H7 (cell line): ENCODE measurements around the gene ERMAP. TPM values are rescaled to one million over a fixed set of nuclear protein-coding genes. Genes with fewer than 3 reads are reported as not detected.
A peak's percentile ranks its signal among the peaks of the same experiment; 100 is the strongest.
"Not testable (repeated sequence)": the region's sequence is repeated elsewhere in the genome, so short reads cannot be mapped to it uniquely, and the experiment has no call there.

Experiments used
- DNase-seq: peaks from one replicate; pipeline ENCODE4 v3.0.0; 2012
- H3K27me3 ChIP-seq: 2 replicates; pipeline ENCODE4 v1.6.0; 2011; ENCODE audit warnings: mild to moderate bottlenecking, low read length; ENCODE audit not compliant: control insufficient read depth, insufficient read depth
- H3K36me3 ChIP-seq: replicated peaks from 2 replicates; pipeline ENCODE4 v1.5.1; 2011; ENCODE audit warnings: low read length; ENCODE audit not compliant: control insufficient read depth, insufficient read depth
- H3K4me3 ChIP-seq: 2 replicates; pipeline ENCODE4 v1.5.1; 2011; ENCODE audit warnings: low read depth, mild to moderate bottlenecking, control low read depth, low read length, moderate library complexity; ENCODE audit not compliant: insufficient read depth
- total RNA-seq: library from RNA; depleted of rRNA; stranded (reverse); fragments of >200 nt; shearing (Covaris generic); gene quantifications from 2 replicates; pipeline ENCODE4 v1.2.3, GENCODE V29; 2014

ERMAP gene
- total RNA-seq, 1 experiment from 2014 or later = 4.6 TPM

DNA sequence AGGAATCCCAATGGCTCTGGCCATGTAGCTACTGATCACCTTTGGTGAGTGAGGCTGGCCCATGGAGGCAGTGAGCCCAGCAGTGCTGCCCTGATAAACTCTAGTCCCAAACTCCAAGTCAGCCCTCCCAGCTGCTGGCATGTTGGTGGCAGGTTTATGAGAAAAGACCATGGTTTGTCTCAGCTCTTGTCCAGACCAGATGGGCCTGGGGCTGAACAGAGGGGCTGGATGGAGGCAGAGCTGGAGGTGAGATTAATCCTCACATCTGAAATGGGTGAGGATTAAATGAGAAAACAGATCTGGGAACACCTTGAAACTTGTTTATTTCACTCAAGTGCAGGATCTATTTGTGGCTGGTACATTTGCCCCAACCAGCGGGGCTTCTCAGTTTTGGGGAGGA is 28.9 kb upstream of the ERMAP start:
- peaks cover 2% of the 10 kb centered on the region for H3K36me3 ChIP-seq
- DNase-seq = no peak
- H3K4me3 ChIP-seq = no peak overlapping the region
- H3K27me3 ChIP-seq = no peaks in the 10 kb centered on the region; the same call in 1 of the 2 replicates

DNA sequence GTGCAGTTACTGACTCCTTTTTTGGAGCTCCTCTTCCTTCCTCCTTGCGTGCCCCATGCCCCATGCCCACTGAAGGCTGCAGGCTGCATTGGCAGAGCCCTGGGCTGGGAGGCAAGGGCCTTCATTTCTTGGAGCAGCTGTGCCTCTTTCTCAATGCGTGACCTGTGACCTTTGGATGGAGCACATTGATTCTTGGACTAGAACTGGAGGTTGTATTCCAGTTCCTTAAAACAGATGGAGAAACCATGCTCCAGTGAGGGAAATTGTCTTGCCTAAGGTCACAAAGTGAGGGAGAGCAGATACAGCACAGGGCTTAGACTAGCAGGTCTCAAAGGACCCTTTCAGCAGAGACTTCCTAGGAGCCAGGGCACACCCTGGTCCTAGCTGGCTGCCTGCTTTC is 23.1 kb upstream of the ERMAP start:
- Histone ChIP-seq H3K4me3 (no peak overlapping the region), H3K36me3 (no peaks in the 10 kb centered on the region), H3K27me3 (peaks cover 2% of the 10 kb centered on the region; the same call in 1 of the 2 replicates)
- DNase-seq = no peak

DNA sequence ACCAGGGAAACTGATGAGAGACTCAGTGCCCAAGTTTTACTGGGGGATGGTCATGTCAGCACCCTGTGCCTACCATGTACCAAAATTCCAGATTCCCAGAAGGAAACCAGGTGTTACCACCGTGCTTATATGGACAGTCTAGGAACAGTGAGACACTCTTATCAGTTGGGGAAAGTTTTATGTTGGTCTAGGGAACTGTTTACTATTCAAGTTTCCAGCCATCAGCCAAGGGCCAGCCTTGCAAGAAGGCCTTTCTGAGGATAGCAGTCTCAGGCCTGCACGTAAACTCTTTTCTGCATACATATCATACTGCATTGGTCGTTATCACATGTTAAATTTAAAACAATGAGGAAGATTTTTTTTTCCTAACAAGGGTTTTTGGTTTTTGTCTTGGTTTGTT is 19.5 kb upstream of the ERMAP start:
- Histone ChIP-seq H3K27me3 (peaks cover 2% of the 10 kb centered on the region; the same call in 1 of the 2 replicates), H3K4me3 (no peak overlapping the region)

DNA sequence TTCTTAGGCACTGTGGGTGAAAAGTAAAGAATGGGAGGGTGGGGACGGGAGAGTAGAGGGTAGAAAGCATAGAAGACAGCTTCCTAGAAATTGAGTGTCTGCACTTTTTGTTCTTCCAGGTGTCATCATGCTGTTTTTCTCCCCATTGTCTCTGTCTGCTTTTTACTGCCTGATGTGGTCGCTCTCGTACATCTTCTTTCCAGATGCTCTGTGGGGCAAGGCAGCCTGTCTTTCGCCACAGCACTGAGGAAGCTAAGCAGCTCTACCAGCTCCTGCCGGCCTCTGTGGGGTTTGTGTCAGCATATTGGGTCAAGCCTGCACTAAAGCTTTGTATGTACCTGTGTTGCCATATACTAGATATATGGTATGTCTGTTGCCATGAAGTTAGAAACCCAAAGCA is 18.9 kb upstream of the ERMAP start:
- Histone ChIP-seq H3K4me3 (no peak overlapping the region), H3K36me3 (no peaks in the 10 kb centered on the region), H3K27me3 (peaks cover 2% of the 10 kb centered on the region; the same call in 1 of the 2 replicates)
- no peak for DNase-seq

More for the DNA sequence above, 19.5 kb upstream of the ERMAP start:
- H3K36me3 ChIP-seq = no peaks in the 10 kb centered on the region
- no peak for DNase-seq

DNA sequence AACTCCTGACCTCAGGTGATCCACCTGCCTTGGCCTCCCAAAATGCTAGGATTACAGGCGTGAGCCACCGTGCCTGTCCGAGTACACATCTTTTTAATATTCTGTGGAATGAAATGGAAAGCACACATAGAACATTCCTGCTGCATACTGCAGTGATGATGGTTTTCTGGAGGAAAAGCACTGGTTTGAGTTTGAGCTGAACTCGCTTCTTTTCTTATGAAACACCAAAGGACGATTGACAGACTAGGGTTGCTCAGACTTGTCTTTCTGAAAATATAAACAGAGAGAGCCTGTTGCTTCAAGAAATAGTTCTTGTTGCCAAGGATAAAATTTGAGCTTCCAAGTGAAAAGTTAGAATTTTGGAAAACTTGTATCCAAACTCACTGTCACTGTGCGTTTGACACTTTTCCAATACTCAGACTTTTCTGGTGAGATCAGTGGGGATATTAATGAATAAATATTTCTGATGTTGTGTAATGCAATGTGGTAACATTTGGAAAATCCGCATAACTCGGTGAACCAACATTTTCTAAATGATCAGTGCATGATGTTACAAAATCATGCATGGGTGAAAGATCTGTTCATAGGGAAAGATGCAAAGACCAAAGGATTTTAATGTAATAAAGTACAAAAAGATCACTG is 15.0 kb upstream of the ERMAP start:
- H3K4me3 ChIP-seq = no peak overlapping the region
- H3K36me3 ChIP-seq = peaks cover 2% of the 10 kb centered on the region
- H3K27me3 ChIP-seq = no peaks in the 10 kb centered on the region
- no peak for DNase-seq

DNA sequence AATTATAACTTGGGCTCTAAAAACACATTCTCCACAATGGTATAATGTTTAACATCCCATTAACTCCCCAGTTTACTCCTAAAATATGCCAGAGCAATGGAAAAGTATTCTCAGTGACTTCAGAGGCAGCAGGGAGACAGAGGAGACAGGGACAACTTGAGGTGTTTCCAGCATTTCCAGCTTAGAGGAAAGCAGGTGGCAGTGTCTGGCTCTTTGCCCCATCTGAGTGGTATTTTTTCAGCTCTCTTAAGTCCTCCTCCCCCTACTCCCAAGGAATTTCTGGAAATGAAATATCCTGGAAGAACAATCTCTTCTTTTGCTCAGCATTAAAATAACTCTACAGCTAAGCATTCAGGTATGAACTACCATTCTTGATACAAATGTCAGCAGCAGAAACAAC is 10.8 kb upstream of the ERMAP start:
- peaks cover 2% of the 10 kb centered on the region for H3K36me3 ChIP-seq
- no peak overlapping the region for H3K4me3 ChIP-seq
- no peaks in the 10 kb centered on the region for H3K27me3 ChIP-seq
- DNase-seq = no peak

DNA sequence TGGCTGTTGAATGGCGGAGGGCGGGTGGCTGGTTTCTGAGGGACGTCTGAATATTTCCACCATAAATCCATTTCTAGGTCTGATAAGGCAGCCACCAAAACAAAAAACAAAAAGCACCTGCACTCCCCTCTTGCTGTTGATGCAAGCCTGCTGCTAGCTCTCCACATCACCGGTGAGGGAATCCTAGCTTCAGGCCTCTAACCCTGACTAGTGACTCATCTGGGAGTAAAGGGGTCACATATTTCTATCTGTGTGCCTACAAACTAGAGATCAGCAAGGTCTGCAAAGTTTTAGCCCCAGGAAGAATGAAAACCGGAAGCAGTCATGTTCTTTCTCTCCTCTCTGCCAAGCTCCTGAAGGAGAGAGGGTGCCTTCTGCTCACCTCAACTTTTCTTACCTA is 10.3 kb upstream of the ERMAP start:
- Histone ChIP-seq H3K36me3 (peaks cover 2% of the 10 kb centered on the region), H3K4me3 (no peak overlapping the region), H3K27me3 (no peaks in the 10 kb centered on the region)
- DNase-seq = no peak

DNA sequence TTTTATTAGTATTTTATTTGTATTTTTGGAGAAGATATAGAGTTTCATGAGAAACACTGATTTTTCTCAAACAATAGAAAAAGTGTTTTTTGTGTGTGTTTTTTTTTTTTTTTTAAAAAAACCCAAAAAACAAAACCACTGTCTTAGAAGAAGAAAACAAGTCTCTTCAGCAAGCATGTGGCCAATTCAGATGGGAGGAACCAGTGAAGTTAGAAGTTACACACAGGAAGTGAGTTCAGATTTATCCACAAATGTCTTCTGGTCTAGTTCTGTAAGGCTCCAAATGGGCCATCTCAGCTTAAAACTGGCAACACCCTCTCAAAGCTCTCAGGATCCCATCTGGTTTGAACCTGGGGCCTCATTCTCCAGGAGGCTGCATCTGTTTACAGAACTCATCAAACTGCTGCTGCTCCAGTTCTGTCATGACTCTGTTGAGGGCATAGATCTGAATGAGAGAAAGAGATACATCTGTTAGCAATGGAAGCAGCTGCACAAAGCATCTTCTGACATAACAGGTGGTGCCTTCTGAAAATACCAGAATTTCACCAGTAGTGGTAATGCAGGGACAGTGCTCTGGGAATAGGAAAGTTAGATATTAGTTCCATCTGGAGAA is 9.8 kb upstream of the ERMAP start:
- no peak for DNase-seq
- Histone ChIP-seq H3K4me3 (no peak overlapping the region), H3K27me3 (no peaks in the 10 kb centered on the region), H3K36me3 (peaks cover 2% of the 10 kb centered on the region)

DNA sequence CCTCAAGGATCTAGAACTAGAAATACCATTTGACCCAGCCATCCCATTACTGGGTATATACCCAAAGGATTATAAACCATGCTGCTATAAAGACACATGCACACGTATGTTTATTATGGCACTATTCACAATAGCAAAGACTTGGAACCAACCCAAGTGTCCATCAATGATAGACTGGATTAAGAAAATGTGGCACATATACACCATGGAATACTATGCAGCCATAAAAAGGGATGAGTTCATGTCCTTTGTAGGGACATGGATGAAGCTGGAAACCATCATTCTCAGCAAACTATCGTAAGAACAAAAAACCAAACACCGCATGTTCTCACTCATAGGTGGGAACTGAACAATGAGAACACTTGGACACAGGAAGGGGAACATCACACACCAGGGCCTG is 2.1 kb upstream of the ERMAP start:
- H3K36me3 ChIP-seq, DNase-seq: not testable (repeated sequence)

DNA sequence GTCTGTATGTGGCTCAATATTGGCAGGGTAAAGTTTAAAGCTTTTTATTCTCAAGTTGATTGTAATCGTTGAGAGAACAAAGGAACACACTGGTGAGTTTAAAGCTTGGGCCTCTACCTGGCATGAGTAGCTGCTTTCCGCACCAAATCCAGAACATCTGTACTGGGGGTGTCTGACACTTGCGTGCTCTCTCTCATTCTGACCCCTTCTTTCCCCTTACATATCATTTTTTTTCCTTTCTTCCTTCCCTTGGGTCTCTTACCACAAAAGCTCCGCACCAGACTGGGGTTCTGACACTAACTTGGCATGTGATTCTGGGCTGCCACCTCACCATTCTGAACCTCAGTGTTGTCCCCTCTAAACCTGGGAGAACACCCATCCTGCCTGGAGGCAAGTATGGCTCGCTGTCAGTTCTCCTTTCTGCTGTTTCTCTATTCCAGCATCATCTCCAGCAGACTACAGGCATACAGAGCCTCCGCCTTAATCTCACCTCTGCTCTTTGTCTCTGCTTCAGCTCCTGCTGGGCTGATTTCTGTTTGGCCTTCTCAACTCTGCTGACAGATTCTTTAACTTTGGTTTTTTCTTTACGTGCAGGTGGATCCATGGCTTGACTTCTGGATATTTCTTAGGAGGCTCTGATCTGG is 859 bp upstream of the ERMAP start:
- H3K27me3 ChIP-seq = no peaks in the 10 kb centered on the region
- no peak for DNase-seq
- H3K36me3 ChIP-seq = no peaks in the 10 kb centered on the region
- H3K4me3 ChIP-seq = peak overlapping the region; percentile 69

More for the DNA sequence above, 2.1 kb upstream of the ERMAP start:
- H3K4me3 ChIP-seq, H3K27me3 ChIP-seq: not testable (repeated sequence)

DNA sequence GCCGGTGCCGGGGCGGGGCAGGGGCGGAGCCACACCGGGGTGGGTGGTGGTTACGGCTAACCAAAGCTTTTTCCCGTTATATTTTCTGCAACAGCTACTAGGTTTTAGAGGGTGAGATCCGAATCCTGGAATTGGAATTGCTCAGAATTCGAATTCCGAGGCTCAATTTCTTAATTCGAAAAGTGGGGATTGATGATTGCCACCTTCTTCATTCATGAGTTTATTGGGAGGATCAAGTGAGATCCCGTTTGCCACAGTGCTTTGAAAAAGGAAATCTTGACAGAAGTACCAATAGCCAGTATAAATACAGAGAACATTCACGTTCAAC is 482 bp downstream of the ERMAP start:
- DNase-seq = no peak
- H3K36me3 ChIP-seq = no peaks in the 10 kb centered on the region
- peak overlapping the region; percentile 19; the same call in 1 of the 2 replicates for H3K4me3 ChIP-seq
- no peaks in the 10 kb centered on the region for H3K27me3 ChIP-seq

DNA sequence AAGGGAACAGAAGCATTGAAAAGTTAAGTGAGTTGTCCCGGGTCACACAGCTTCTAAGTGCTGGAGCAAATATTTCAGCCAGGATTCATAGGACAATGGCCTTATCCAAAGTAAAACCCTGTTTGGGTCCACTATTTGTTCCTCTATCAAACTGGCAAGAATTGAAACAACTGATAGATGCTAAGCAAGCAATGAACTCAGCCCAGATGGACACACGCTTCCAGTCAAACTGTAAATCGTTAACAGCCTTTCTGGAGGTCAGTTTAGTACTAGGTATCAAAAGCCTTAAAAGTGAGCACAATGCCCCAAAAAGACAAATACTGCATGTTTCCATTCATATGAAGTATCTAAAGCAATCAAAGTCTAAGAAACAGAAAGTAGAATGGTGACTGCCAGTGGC is 1.1 kb downstream of the ERMAP start:
- H3K4me3 ChIP-seq = no peak overlapping the region

DNA sequence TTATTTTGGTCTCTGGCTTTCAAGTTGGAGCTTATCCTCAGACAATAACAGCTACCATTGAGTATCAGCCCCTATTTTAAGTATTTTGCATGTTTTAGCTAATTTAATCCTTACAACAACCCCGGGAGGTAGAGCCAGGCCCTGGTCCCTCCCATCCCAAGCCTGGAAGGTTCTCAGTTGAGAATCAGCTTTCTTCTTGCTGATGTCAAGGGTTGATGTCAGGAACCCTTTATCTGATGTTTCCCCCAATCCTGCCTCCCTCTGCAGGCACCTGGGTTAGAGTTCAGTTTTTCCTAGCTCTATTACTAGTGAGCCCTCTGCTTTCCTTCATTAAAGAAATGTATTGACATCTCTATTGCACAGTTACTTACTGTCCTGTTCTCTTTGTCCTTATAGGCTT is 3.9 kb downstream of the ERMAP start:
- Histone ChIP-seq H3K4me3 (no peak overlapping the region), H3K36me3 (no peaks in the 10 kb centered on the region), H3K27me3 (no peaks in the 10 kb centered on the region)
- peak; percentile 39 for DNase-seq

More for the DNA sequence above, 1.1 kb downstream of the ERMAP start:
- Histone ChIP-seq H3K36me3 (no peaks in the 10 kb centered on the region), H3K27me3 (no peaks in the 10 kb centered on the region)
- DNase-seq = no peak

DNA sequence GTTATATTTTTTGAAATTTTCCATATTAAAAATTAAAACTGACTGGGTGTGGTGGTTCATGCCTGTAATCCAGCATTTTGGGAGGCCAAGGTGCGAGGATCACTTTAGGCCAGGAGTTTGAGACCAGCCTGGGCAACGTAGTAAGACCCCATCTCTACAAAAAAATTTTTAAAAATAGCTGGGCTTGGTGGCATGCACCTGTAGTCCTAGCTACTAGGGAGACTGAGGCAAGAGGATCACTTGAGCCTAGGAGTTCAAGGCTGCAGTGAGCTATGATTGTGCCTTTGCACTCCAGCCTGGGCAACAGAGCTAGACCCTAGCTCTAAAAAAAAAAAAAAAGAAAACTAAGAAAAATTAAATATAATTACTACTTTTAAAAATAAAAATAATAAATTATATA is 4.8 kb downstream of the ERMAP start:
- Histone ChIP-seq H3K4me3 (no peak overlapping the region), H3K27me3 (no peaks in the 10 kb centered on the region), H3K36me3 (no peaks in the 10 kb centered on the region)
- DNase-seq = no peak

DNA sequence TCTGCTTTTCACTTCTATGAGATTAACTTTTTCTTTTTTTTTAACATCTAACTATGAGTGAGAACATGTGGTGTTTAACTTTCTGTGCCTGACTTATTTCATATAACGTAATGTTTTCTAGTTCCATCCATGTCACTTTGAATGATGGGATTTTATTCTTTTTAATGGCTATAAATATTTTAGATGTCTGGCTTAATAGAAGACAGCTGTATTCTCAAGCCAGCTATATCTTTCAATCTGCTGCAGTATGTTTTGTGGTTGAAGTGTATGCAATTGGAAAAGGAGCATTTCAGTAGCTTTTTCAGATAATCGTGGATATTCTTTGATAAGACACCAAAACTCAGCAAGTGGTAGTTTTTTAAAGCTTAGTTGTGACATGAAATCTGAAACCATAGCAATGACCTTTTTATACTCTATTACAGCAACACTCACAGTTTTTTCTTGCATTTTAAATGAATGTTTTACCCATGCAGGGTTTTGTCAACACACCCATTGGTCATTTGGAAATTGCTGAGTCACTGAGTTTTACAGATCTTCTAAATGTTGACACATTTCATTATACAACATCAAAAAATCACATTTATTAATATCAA is 6.0 kb downstream of the ERMAP start:
- H3K4me3 ChIP-seq = no peak overlapping the region
- no peak for DNase-seq
- H3K36me3 ChIP-seq = no peaks in the 10 kb centered on the region
- no peaks in the 10 kb centered on the region for H3K27me3 ChIP-seq
